ENCODE data around the gene NEDD4.

NEDD4 gene

GRCh38 chr15:55858661-55859060 lies 134.8 kb downstream of the NEDD4 start:
- H4K12ac ChIP-seq (ENCODE audit: low read depth, low read length) = no peak overlapping the region
- H2AFZ ChIP-seq (ENCODE audit: insufficient read depth, low read length, poor library complexity) = no peak overlapping the region
- no peaks in the 10 kb centered on the region for H3K9me3 ChIP-seq (ENCODE audit: insufficient read depth, low read depth, low read length)
- WGBS (ENCODE audit: extremely low coverage, insufficient coverage, insufficient read length) = no CpG with 5 or more reads among the region's 4 CpGs
- H4K8ac ChIP-seq (ENCODE audit: low read depth, low read length) = no peak overlapping the region
- H2AK5ac ChIP-seq (ENCODE audit: low read length) = no peak overlapping the region
- H3K79me2 ChIP-seq (ENCODE audit: control insufficient read depth, insufficient read depth, low read length, poor library complexity) = no peaks in the 10 kb centered on the region
- H3K79me1 ChIP-seq (ENCODE audit: low read length) = no peaks in the 10 kb centered on the region
- H3K18ac ChIP-seq (ENCODE audit: low read length) = no peak overlapping the region
- no peak overlapping the region for H2BK120ac ChIP-seq (ENCODE audit: insufficient read depth, low read length, poor library complexity)
- no peak overlapping the region for H3K4me3 ChIP-seq (ENCODE audit: low read depth, low read length)
- no peak overlapping the region for H4K91ac ChIP-seq (ENCODE audit: low read depth, low read length)
- no peaks in the 10 kb centered on the region for H3K4me1 ChIP-seq (ENCODE audit: control insufficient read depth in 1 of 2, insufficient read depth in 2 of 2, low read length in 2 of 2)
- H3K4ac ChIP-seq (ENCODE audit: low read depth, low read length) = no peak overlapping the region
- no peaks in the 10 kb centered on the region for H3K27me3 ChIP-seq (ENCODE audit: insufficient read depth, low read length)
- no peak overlapping the region for H3K4me2 ChIP-seq (ENCODE audit: low read length)
- DNase-seq = no peak
- no peak overlapping the region for H2BK12ac ChIP-seq (ENCODE audit: low read length)
- H3K14ac ChIP-seq (ENCODE audit: low read length) = no peak overlapping the region
- H3K23ac ChIP-seq (ENCODE audit: low read length) = no peak overlapping the region
- no peak overlapping the region for H3K27ac ChIP-seq (ENCODE audit: low read depth, low read length)
- H3K36me3 ChIP-seq (ENCODE audit: control insufficient read depth in 1 of 2, insufficient read depth in 2 of 2, low read length in 2 of 2) = peaks cover 0 to 7% of the 10 kb centered on the region in 2 experiments
- H3K9ac ChIP-seq (ENCODE audit: low read length) = no peak overlapping the region
- H2BK5ac ChIP-seq (ENCODE audit: low read depth, low read length, poor library complexity) = no peak overlapping the region

DNA sequence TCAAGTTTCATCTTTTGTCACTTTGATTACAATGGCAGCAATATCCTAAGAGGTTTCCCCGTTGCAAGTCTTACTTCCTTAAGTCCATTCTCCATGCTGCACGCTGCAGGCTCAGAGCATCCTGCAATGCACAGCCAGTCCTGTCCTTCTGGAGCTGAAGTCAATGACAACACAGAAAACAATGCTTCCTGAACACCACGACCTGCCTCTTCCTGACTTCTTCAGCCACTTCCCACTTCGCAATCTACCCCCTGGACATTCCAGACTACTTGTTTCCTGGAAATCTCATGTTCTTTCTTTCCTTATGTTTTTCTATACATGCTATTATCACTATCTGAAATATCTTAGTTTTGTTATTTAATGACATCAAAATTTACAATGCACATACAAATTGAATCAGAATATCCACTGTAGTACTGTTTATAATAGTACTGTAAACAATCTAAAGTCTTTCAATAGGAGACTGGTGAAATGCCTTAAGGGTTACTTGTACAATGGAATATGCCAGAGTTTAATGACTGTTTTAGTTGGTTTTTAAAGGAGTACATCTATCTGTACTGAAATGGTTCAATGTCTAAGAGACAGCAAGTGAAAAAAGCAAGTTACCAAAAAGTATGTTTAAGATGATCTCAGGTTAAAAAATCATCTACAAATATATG lies 136.8 kb downstream of the NEDD4 start:
- Histone ChIP-seq H4K12ac (ENCODE audit: low read depth, low read length) (no peak overlapping the region), H3K9ac (ENCODE audit: low read length) (no peak overlapping the region)
- WGBS (ENCODE audit: extremely low coverage, insufficient coverage, insufficient read length) = no CpG with 5 or more reads among the region's 4 CpGs

DNA sequence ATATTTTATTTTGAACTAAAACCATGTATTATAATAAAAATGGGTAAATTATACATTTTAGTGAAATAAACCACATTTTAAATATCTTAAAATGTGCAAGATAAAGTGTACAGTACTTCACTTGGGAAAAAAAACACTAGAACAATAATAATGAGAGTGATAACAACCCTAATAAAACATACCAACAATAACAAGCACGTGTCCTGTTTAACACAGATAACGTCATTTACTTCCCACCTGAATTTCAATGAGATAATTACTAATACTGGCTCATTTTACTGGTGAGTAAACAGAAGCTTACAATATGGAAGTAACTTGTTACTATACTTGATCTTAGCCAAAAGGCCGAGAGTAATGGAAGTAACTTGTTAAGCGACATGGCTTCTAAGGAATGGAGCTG lies 140.3 kb downstream of the NEDD4 start:
- H2AK5ac ChIP-seq (ENCODE audit: low read length) = no peak overlapping the region
- no peak overlapping the region for H3K4me2 ChIP-seq (ENCODE audit: low read length)
- H4K8ac ChIP-seq (ENCODE audit: low read depth, low read length) = no peak overlapping the region
- H3K27me3 ChIP-seq (ENCODE audit: insufficient read depth, low read length) = no peaks in the 10 kb centered on the region
- H3K79me1 ChIP-seq (ENCODE audit: low read length) = no peaks in the 10 kb centered on the region
- no peaks in the 10 kb centered on the region for H3K9me3 ChIP-seq (ENCODE audit: insufficient read depth, low read depth, low read length)
- H3K4me3 ChIP-seq (ENCODE audit: low read depth, low read length) = no peak overlapping the region
- no peak overlapping the region for H3K9ac ChIP-seq (ENCODE audit: low read length)
- no peak overlapping the region for H4K91ac ChIP-seq (ENCODE audit: low read depth, low read length)
- H3K27ac ChIP-seq (ENCODE audit: low read depth, low read length) = no peak overlapping the region
- H2BK12ac ChIP-seq (ENCODE audit: low read length) = no peak overlapping the region
- no peak overlapping the region for H2AFZ ChIP-seq (ENCODE audit: insufficient read depth, low read length, poor library complexity)
- H4K12ac ChIP-seq (ENCODE audit: low read depth, low read length) = no peak overlapping the region
- H3K14ac ChIP-seq (ENCODE audit: low read length) = no peak overlapping the region
- no peaks in the 10 kb centered on the region for H3K4me1 ChIP-seq (ENCODE audit: control insufficient read depth in 1 of 2, insufficient read depth in 2 of 2, low read length in 2 of 2)
- no peaks in the 10 kb centered on the region for H3K79me2 ChIP-seq (ENCODE audit: control insufficient read depth, insufficient read depth, low read length, poor library complexity)
- no peak overlapping the region for H2BK120ac ChIP-seq (ENCODE audit: insufficient read depth, low read length, poor library complexity)
- WGBS (ENCODE audit: extremely low coverage, insufficient coverage, insufficient read length) = no CpG with 5 or more reads among the region's 4 CpGs
- no peak for DNase-seq
- peaks cover 2 to 4% of the 10 kb centered on the region in 2 experiments for H3K36me3 ChIP-seq (ENCODE audit: control insufficient read depth in 1 of 2, insufficient read depth in 2 of 2, low read length in 2 of 2)
- H3K4ac ChIP-seq (ENCODE audit: low read depth, low read length) = no peak overlapping the region
- H3K18ac ChIP-seq (ENCODE audit: low read length) = no peak overlapping the region
- H3K23ac ChIP-seq (ENCODE audit: low read length) = no peak overlapping the region
- no peak overlapping the region for H2BK5ac ChIP-seq (ENCODE audit: low read depth, low read length, poor library complexity)

More for the DNA sequence above, 136.8 kb downstream of the NEDD4 start:
- H3K4me1 ChIP-seq (ENCODE audit: control insufficient read depth in 1 of 2, insufficient read depth in 2 of 2, low read length in 2 of 2) = no peaks in the 10 kb centered on the region
- no peaks in the 10 kb centered on the region for H3K9me3 ChIP-seq (ENCODE audit: insufficient read depth, low read depth, low read length)
- no peak overlapping the region for H2AFZ ChIP-seq (ENCODE audit: insufficient read depth, low read length, poor library complexity)
- H3K36me3 ChIP-seq (ENCODE audit: control insufficient read depth in 1 of 2, insufficient read depth in 2 of 2, low read length in 2 of 2) = peaks cover 0 to 7% of the 10 kb centered on the region in 2 experiments
- DNase-seq = no peak
- no peak overlapping the region for H2BK5ac ChIP-seq (ENCODE audit: low read depth, low read length, poor library complexity)
- no peaks in the 10 kb centered on the region for H3K79me1 ChIP-seq (ENCODE audit: low read length)
- no peak overlapping the region for H2BK12ac ChIP-seq (ENCODE audit: low read length)
- H2BK120ac ChIP-seq (ENCODE audit: insufficient read depth, low read length, poor library complexity) = no peak overlapping the region
- no peak overlapping the region for H3K18ac ChIP-seq (ENCODE audit: low read length)
- no peak overlapping the region for H3K23ac ChIP-seq (ENCODE audit: low read length)
- H3K27ac ChIP-seq (ENCODE audit: low read depth, low read length) = no peak overlapping the region
- no peak overlapping the region for H3K4me3 ChIP-seq (ENCODE audit: low read depth, low read length)
- H3K14ac ChIP-seq (ENCODE audit: low read length) = no peak overlapping the region
- H3K4me2 ChIP-seq (ENCODE audit: low read length) = no peak overlapping the region
- no peak overlapping the region for H4K91ac ChIP-seq (ENCODE audit: low read depth, low read length)
- no peak overlapping the region for H3K4ac ChIP-seq (ENCODE audit: low read depth, low read length)
- no peaks in the 10 kb centered on the region for H3K79me2 ChIP-seq (ENCODE audit: control insufficient read depth, insufficient read depth, low read length, poor library complexity)
- H2AK5ac ChIP-seq (ENCODE audit: low read length) = no peak overlapping the region
- no peaks in the 10 kb centered on the region for H3K27me3 ChIP-seq (ENCODE audit: insufficient read depth, low read length)
- no peak overlapping the region for H4K8ac ChIP-seq (ENCODE audit: low read depth, low read length)

DNA sequence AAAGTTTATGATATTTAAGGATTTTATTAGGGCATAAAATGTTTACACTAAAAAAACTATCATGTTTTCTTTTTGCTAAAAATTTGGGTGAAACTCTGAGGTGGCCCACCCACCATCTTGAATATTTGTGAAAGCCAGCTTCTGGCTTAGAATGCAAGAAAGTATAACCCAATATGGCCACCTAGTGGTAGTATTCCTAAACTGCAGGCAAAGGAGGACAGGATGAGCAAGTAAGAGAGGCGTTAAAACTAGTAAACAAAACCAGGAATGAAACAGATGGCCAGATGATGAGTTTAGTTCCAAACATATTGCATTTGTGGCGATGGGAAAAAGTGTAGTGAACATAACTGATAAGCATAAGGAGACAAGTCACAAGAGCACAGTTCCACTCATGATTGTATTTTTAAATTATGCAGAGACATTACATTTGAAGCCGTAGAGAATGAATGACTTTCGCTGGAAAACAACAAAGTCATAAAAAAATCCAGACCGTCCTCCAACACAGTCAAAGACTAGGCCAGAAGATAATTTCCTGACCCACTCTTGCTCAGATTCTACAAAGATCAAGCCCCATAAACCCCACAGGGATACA lies 147.2 kb downstream of the NEDD4 start:
- Histone ChIP-seq H3K27ac (ENCODE audit: low read depth, low read length) (no peak overlapping the region), H4K12ac (ENCODE audit: low read depth, low read length) (no peak overlapping the region), H3K14ac (ENCODE audit: low read length) (no peak overlapping the region), H3K79me2 (ENCODE audit: control insufficient read depth, insufficient read depth, low read length, poor library complexity) (no peaks in the 10 kb centered on the region), H3K79me1 (ENCODE audit: low read length) (no peaks in the 10 kb centered on the region), H3K23ac (ENCODE audit: low read length) (no peak overlapping the region), H2BK5ac (ENCODE audit: low read depth, low read length, poor library complexity) (no peak overlapping the region), H3K4me3 (ENCODE audit: low read depth, low read length) (no peak overlapping the region), H3K36me3 (ENCODE audit: control insufficient read depth in 1 of 2, insufficient read depth in 2 of 2, low read length in 2 of 2) (peaks cover 8 to 14% of the 10 kb centered on the region in 2 experiments), H3K4ac (ENCODE audit: low read depth, low read length) (no peak overlapping the region), H2BK120ac (ENCODE audit: insufficient read depth, low read length, poor library complexity) (no peak overlapping the region), H2AK5ac (ENCODE audit: low read length) (no peak overlapping the region), H3K4me2 (ENCODE audit: low read length) (no peak overlapping the region), H4K91ac (ENCODE audit: low read depth, low read length) (no peak overlapping the region), H3K9ac (ENCODE audit: low read length) (no peak overlapping the region), H2BK12ac (ENCODE audit: low read length) (no peak overlapping the region), H4K8ac (ENCODE audit: low read depth, low read length) (no peak overlapping the region), H3K18ac (ENCODE audit: low read length) (no peak overlapping the region), H3K27me3 (ENCODE audit: insufficient read depth, low read length) (no peaks in the 10 kb centered on the region), H3K4me1 (ENCODE audit: control insufficient read depth in 1 of 2, insufficient read depth in 2 of 2, low read length in 2 of 2) (no peaks in the 10 kb centered on the region), H3K9me3 (ENCODE audit: insufficient read depth, low read depth, low read length) (no peaks in the 10 kb centered on the region), H2AFZ (ENCODE audit: insufficient read depth, low read length, poor library complexity) (no peak overlapping the region)
- WGBS (ENCODE audit: extremely low coverage, insufficient coverage, insufficient read length) = no CpG with 5 or more reads among the region's 5 CpGs
- peak; percentile 54 to 91 for DNase-seq
